ENCODE measurements around the gene YIPF4. TPM values are rescaled to one million over a fixed set of nuclear protein-coding genes. Genes with fewer than 3 reads are reported as not detected.
"Not testable (repeated sequence)": the region's sequence is repeated elsewhere in the genome, so short reads cannot be mapped to it uniquely, and the experiment has no call there.

Gene YIPF4
- total RNA-seq, 1 donor from 2014 or later, result 70.1 TPM

GRCh38 chr2:32284321-32284720 lies 6.6 kb downstream of the YIPF4 start:
- no peak for TF ChIP-seq CTCF (IDR thresholded peaks at IDR 0.05; ENCODE audit: borderline replicate concordance)
- Histone ChIP-seq H3K27me3 (ENCODE audit: low read depth) (no peaks in the 10 kb centered on the region), H3K9me3 (replicated peaks) (no peaks in the 10 kb centered on the region), H3K36me3 (peaks cover 43% of the 10 kb centered on the region), H3K27ac (replicated peaks) (peak overlapping the region; percentile 46), H3K4me3 (no peak overlapping the region), H3K4me1 (peaks cover 92% of the 10 kb centered on the region)
- intact Hi-C loops (cut with micrococcal nuclease), result no loop called here
- no peak for DNase-seq

- intact Hi-C loops (cut with micrococcal nuclease), result no loop called here
- Histone ChIP-seq H3K36me3 (peaks cover 33% of the 10 kb centered on the region), H3K9me3 (replicated peaks) (no peaks in the 10 kb centered on the region), H3K4me1 (peaks cover 76% of the 10 kb centered on the region), H3K27ac (replicated peaks) (peak overlapping the region; percentile 53), H3K27me3 (ENCODE audit: low read depth) (no peaks in the 10 kb centered on the region), H3K4me3 (no peak overlapping the region)
- DNase-seq, result no peak
- no peak for TF ChIP-seq CTCF (IDR thresholded peaks at IDR 0.05; ENCODE audit: borderline replicate concordance)
Measured at GRCh38 chr2:32289165-32289999, 11.7 kb downstream of the YIPF4 start.

- intact Hi-C loops (cut with micrococcal nuclease), result no loop called here
- H3K27ac ChIP-seq (replicated peaks), result peak overlapping the region; percentile 53
- no peak for DNase-seq
- H3K4me3 ChIP-seq, result no peak overlapping the region
- H3K9me3 ChIP-seq (replicated peaks), result peaks cover 4% of the 10 kb centered on the region
- peaks cover 70% of the 10 kb centered on the region for H3K4me1 ChIP-seq
- no peak for TF ChIP-seq CTCF (IDR thresholded peaks at IDR 0.05; ENCODE audit: borderline replicate concordance)
- no peaks in the 10 kb centered on the region for H3K27me3 ChIP-seq (ENCODE audit: low read depth)
- H3K36me3 ChIP-seq, result peaks cover 33% of the 10 kb centered on the region
Measured at GRCh38 chr2:32290000-32290339, 12.3 kb downstream of the YIPF4 start.

- H3K27me3 ChIP-seq (ENCODE audit: low read depth), result no peaks in the 10 kb centered on the region
- TF ChIP-seq CTCF (IDR thresholded peaks at IDR 0.05; ENCODE audit: borderline replicate concordance), result no peak
Measured at GRCh38 chr2:32291746-32292145, 14.0 kb downstream of the YIPF4 start.

GRCh38 chr2:32293493-32293892 lies 15.8 kb downstream of the YIPF4 start:
- H3K36me3 ChIP-seq, result peaks cover 55% of the 10 kb centered on the region
- H3K27ac ChIP-seq (replicated peaks), result peak overlapping the region; percentile 42
- intact Hi-C loops (cut with micrococcal nuclease); DNase-seq; H3K27me3 ChIP-seq (ENCODE audit: low read depth); H3K9me3 ChIP-seq (replicated peaks); H3K4me3 ChIP-seq: not testable (repeated sequence)
- H3K4me1 ChIP-seq, result peaks cover 42% of the 10 kb centered on the region

More at GRCh38 chr2:32291746-32292145, 14.0 kb downstream of the YIPF4 start:
- no peak for DNase-seq
- Histone ChIP-seq H3K9me3 (replicated peaks) (peaks cover 9% of the 10 kb centered on the region), H3K4me3 (no peak overlapping the region), H3K27ac (replicated peaks) (peak overlapping the region; percentile 17), H3K4me1 (peaks cover 60% of the 10 kb centered on the region), H3K36me3 (peaks cover 40% of the 10 kb centered on the region)
- intact Hi-C loops (cut with micrococcal nuclease), result no loop called here

- H3K36me3 ChIP-seq, result peaks cover 61% of the 10 kb centered on the region
- H3K27ac ChIP-seq (replicated peaks); intact Hi-C loops (cut with micrococcal nuclease); H3K9me3 ChIP-seq (replicated peaks); H3K27me3 ChIP-seq (ENCODE audit: low read depth); H3K4me3 ChIP-seq; DNase-seq: not testable (repeated sequence)
- H3K4me1 ChIP-seq, result peaks cover 37% of the 10 kb centered on the region
Measured at GRCh38 chr2:32293966-32294562, 16.4 kb downstream of the YIPF4 start.

All from left ventricle myocardium inferior (tissue), 1 donor.